PC-9 (cell line): Measurements from ENCODE around the gene CTNNBL1. TPM values are rescaled to one million over a fixed set of nuclear protein-coding genes. Genes with fewer than 3 reads are reported as not detected.

Source experiments
- BruUV-seq: library from RNA; stranded (reverse); fragments of 400-500 nt; replicated peaks from 2 replicates; lab custom pipeline; 2021; lab: Mats Ljungman, UMichigan
- CTCF ChIA-PET: fragments of 300-600 bp; sonication (Branson Sonifier 250); formaldehyde crosslinking; loops from one replicate; lab custom pipeline; 2022; ENCODE audit warnings: antibody characterized with exemption; lab: Charles Lee
- POLR2A ChIA-PET: fragments of 300-600 bp; sonication (Branson Sonifier 250); formaldehyde crosslinking; loops from one replicate; lab custom pipeline; 2022; ENCODE audit warnings: antibody characterized with exemption; ENCODE audit not compliant: unreplicated experiment; lab: Charles Lee
- DNase-seq, 2 experiments: peaks; one replicate each; pipeline versions ENCODE4 v3.0.0 to v3.0.0-alpha.2; 2015 to 2022; ENCODE audit warnings: mixed read lengths in 1 of 2
- H2AFZ ChIP-seq: fragments of 200-600 bp; sonication (generic); 2 replicates; pipeline ENCODE4 v1.8.1; 2017; ENCODE audit warnings: antibody characterized with exemption
- H3F3A ChIP-seq: fragments of 200-600 bp; sonication (generic); 2 replicates; pipeline ENCODE4 v1.8.1; 2017; ENCODE audit warnings: antibody characterized with exemption, mild to moderate bottlenecking, low read depth; ENCODE audit not compliant: insufficient read depth
- H3K27ac ChIP-seq: fragments of 200-600 bp; sonication (generic); 2 replicates; pipeline ENCODE4 v1.6.1; 2016; ENCODE audit warnings: mixed run types
- H3K27me3 ChIP-seq: fragments of 200-600 bp; sonication (generic); 2 replicates; pipeline ENCODE4 v1.6.1; 2016; ENCODE audit warnings: low read depth, mixed run types; ENCODE audit not compliant: insufficient read depth
- H3K36me3 ChIP-seq: fragments of 200-600 bp; sonication (generic); 2 replicates; pipeline ENCODE4 v1.6.1; 2016; ENCODE audit warnings: low read depth, mixed run types
- H3K4me1 ChIP-seq: fragments of 200-600 bp; sonication (generic); replicated peaks from 2 replicates; pipeline ENCODE4 v1.6.1; 2016; ENCODE audit warnings: mixed run types; ENCODE audit not compliant: insufficient read depth
- H3K4me2 ChIP-seq: fragments of 200-600 bp; sonication (generic); 2 replicates; pipeline ENCODE4 v1.6.1; 2017; ENCODE audit warnings: mixed run types
- H3K4me3 ChIP-seq: fragments of 200-600 bp; sonication (generic); 2 replicates; pipeline ENCODE4 v1.6.1; 2016; ENCODE audit warnings: mixed run types
- H3K79me2 ChIP-seq: fragments of 200-600 bp; sonication (generic); 2 replicates; pipeline ENCODE4 v1.6.1; 2017; ENCODE audit warnings: low read depth, mixed run types
- H3K9me2 ChIP-seq: fragments of 200-600 bp; sonication (generic); 2 replicates; pipeline ENCODE4 v1.8.1; 2017; ENCODE audit warnings: mild to moderate bottlenecking; ENCODE audit not compliant: insufficient read depth
- H3K9me3 ChIP-seq: fragments of 200-600 bp; sonication (generic); 2 replicates; pipeline ENCODE4 v1.8.1; 2016; ENCODE audit warnings: low read depth; ENCODE audit not compliant: insufficient read depth
- H4K20me1 ChIP-seq: fragments of 200-600 bp; sonication (generic); 2 replicates; pipeline ENCODE4 v1.8.1; 2017; ENCODE audit not compliant: insufficient read depth
- CTCF ChIP-seq: fragments of 200-600 bp; sonication (generic); conservative IDR thresholded peaks from 2 replicates; pipeline ENCODE4 v1.6.1; 2017; ENCODE audit warnings: mixed run types, antibody characterized with exemption, mild to moderate bottlenecking, moderate library complexity
- EZH2 ChIP-seq: fragments of 200-600 bp; sonication (generic); IDR thresholded peaks from 2 replicates; pipeline ENCODE4 v1.8.0; 2017; ENCODE audit warnings: antibody characterized with exemption, low read depth
- intact Hi-C: fragments of 100-400 bp; cut with micrococcal nuclease; formaldehyde crosslinking; loops from one replicate; pipeline ENCODE4 v1.10.0; 2022; ENCODE audit not compliant: unreplicated experiment
- total RNA-seq: library from RNA; stranded (reverse); gene quantifications from 2 replicates; pipeline ENCODE4 v1.2.3, GENCODE V29; 2021

Gene CTNNBL1
- total RNA-seq, 1 experiment from 2014 or later: 83.5 TPM

- no peaks in the 10 kb centered on the region for H3K36me3 ChIP-seq
- ChIA-PET POLR2A (no interaction called here), CTCF (no interaction called here)
- no peaks in the 10 kb centered on the region for H3K9me3 ChIP-seq
- no peak overlapping the region for H2AFZ ChIP-seq
- H4K20me1 ChIP-seq: no peaks in the 10 kb centered on the region
- TF ChIP-seq EZH2: no peak
- no peaks in the 10 kb centered on the region for H3K27me3 ChIP-seq
- no peaks in the 10 kb centered on the region for H3K9me2 ChIP-seq
- H3K79me2 ChIP-seq: no peaks in the 10 kb centered on the region
- DNase-seq: no peak
- H3K4me2 ChIP-seq: no peak overlapping the region
- no peak overlapping the region for H3K27ac ChIP-seq
- no peaks in the 10 kb centered on the region for H3F3A ChIP-seq
- H3K4me1 ChIP-seq: no peaks in the 10 kb centered on the region
- no peak overlapping the region for H3K4me3 ChIP-seq
- intact Hi-C loops: no loop called here
- BruUV-seq: no TSS peak
Observed at GRCh38 chr20:37848706-37849105, 154.9 kb downstream of the CTNNBL1 start.

- no peak overlapping the region for H2AFZ ChIP-seq
- no TSS peak for BruUV-seq
- CTCF ChIA-PET: no interaction called here
Observed at GRCh38 chr20:37849156-37849555, 155.3 kb downstream of the CTNNBL1 start.

GRCh38 chr20:37849566-37849965 is 155.7 kb downstream of the CTNNBL1 start:
- H3F3A ChIP-seq: no peaks in the 10 kb centered on the region
- no peak overlapping the region for H2AFZ ChIP-seq
- no peak overlapping the region for H3K27ac ChIP-seq
- H3K4me3 ChIP-seq: no peak overlapping the region
- DNase-seq: no peak
- no peak for TF ChIP-seq CTCF
- TF ChIP-seq EZH2: no peak
- POLR2A ChIA-PET: interaction anchor here (0.6 kb wide), 1 partner anchor 64 kb away, joined by 3 read pairs; no protein-coding TSS in a partner anchor
- H3K79me2 ChIP-seq: no peaks in the 10 kb centered on the region
- BruUV-seq: no TSS peak
- intact Hi-C loops: no loop called here
- H3K9me3 ChIP-seq: no peaks in the 10 kb centered on the region
- H3K9me2 ChIP-seq: no peaks in the 10 kb centered on the region
- no peak overlapping the region for H3K4me2 ChIP-seq
- no peaks in the 10 kb centered on the region for H4K20me1 ChIP-seq
- no peaks in the 10 kb centered on the region for H3K36me3 ChIP-seq
- CTCF ChIA-PET: no interaction called here
- no peaks in the 10 kb centered on the region for H3K27me3 ChIP-seq
- H3K4me1 ChIP-seq: no peaks in the 10 kb centered on the region

More at GRCh38 chr20:37849156-37849555, 155.3 kb downstream of the CTNNBL1 start:
- Histone ChIP-seq H3K4me2 (no peak overlapping the region), H3K79me2 (no peaks in the 10 kb centered on the region), H3K36me3 (no peaks in the 10 kb centered on the region), H3K9me3 (no peaks in the 10 kb centered on the region), H3K27ac (no peak overlapping the region), H3K9me2 (no peaks in the 10 kb centered on the region), H3K27me3 (no peaks in the 10 kb centered on the region), H3K4me3 (no peak overlapping the region), H3F3A (no peaks in the 10 kb centered on the region), H3K4me1 (no peaks in the 10 kb centered on the region), H4K20me1 (no peaks in the 10 kb centered on the region)
- POLR2A ChIA-PET: interaction anchor here (0.6 kb wide), 1 partner anchor 63 kb away, joined by 3 read pairs; no protein-coding TSS in a partner anchor
- intact Hi-C loops: no loop called here
- TF ChIP-seq EZH2: no peak
- DNase-seq: no peak

GRCh38 chr20:37850036-37850592 is 156.3 kb downstream of the CTNNBL1 start:
- no TSS peak for BruUV-seq
- Histone ChIP-seq H3K79me2 (no peaks in the 10 kb centered on the region), H4K20me1 (no peaks in the 10 kb centered on the region), H3K4me3 (no peak overlapping the region), H2AFZ (no peak overlapping the region), H3K27ac (no peak overlapping the region), H3K36me3 (no peaks in the 10 kb centered on the region), H3K9me2 (no peaks in the 10 kb centered on the region), H3K4me1 (no peaks in the 10 kb centered on the region), H3K9me3 (no peaks in the 10 kb centered on the region), H3F3A (no peaks in the 10 kb centered on the region), H3K27me3 (no peaks in the 10 kb centered on the region), H3K4me2 (no peak overlapping the region)
- intact Hi-C loops: no loop called here
- ChIA-PET POLR2A (no interaction called here), CTCF (no interaction called here)
- no peak for DNase-seq
- TF ChIP-seq EZH2 (no peak), CTCF (no peak)
